Glomerular visceral epithelial cell (primary cell): Measurements from ENCODE around the gene ITSN1.
"Not testable (repeated sequence)": the region's sequence is repeated elsewhere in the genome, so short reads cannot be mapped to it uniquely, and the experiment has no call there.

Experiments
- DNase-seq: peaks from one replicate; pipeline ENCODE4 v3.0.0-alpha.2; 2016; ENCODE audit errors: extremely low spot score

Gene ITSN1

DNA sequence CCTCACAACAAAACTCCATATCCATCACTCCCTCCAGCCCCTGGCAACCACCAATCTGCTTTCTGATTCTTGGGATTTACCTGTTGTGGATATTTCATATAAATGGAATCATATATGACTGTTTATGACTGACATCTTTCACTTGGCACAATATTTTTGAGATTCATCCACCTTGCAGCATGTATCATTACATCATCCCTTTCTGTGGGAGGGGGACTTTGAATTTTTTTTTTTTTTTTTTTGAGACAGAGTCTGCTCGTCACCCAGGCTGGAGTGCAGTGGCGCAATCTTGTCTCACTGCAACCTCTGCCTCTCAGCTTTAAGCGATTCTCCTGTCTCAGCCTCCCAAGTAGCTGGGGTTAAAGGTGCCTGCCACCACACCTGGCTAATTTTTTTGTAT, 128.2 kb downstream of the ITSN1 start:
- no peak for DNase-seq

DNA sequence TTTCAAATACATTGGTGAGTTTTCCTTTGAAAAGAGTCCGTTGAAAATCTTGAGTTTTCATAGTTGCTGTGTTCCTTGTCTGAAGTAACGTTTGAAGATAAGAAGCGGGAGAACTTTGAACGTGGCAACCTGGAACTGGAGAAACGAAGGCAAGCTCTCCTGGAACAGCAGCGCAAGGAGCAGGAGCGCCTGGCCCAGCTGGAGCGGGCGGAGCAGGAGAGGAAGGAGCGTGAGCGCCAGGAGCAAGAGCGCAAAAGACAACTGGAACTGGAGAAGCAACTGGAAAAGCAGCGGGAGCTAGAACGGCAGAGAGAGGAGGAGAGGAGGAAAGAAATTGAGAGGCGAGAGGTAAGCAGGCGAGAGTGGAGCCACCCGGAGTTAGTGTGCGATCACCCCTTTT, 129.7 kb downstream of the ITSN1 start:
- no peak for DNase-seq

DNA sequence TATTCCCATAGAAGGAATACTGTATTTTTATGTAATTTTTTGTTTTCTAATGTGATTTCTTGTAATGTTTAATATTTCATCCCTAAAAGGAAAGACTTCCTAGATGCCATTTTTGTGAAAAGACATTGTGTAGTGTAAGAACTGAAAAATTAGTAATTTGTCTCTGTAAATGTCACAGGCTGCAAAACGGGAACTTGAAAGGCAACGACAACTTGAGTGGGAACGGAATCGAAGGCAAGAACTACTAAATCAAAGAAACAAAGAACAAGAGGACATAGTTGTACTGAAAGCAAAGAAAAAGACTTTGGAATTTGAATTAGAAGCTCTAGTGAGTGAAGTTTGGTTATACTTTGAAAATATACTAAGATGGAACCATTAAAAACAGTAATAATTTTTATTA, 132.2 kb downstream of the ITSN1 start:
- no peak for DNase-seq

DNA sequence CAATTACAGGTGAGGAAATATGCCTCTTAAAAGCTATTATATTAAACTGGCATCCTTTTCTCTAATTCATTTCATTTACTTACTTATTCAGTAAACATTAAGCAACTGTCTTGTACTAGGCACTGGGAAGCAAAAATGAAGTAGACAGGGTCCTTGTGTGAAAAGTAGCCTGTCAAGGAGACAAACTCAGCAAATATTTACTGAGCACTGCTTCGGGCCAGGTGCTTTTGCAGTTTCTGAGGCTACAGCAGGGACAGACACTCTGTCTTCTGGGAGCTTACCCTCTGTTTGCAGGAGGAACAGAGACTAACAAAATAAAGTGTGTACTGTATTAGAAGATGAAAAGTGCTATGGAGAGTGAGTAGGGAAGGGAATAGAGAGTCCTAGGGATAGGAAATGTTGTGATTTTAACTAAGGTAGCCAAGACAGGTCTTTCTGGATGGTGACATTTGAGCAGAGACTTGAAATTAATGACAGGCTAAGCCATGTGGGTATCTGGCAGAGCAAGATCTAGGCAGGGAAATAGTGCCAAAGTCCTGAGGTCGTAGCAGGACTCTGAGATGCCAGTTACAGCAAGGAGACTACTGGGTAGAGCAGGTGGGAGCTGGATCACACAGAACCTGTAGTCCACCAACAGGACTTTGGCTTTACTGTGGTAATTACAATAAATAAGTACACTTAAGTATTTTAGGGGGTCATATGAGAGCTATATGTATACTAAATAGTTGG, 133.0 kb downstream of the ITSN1 start:
- DNase-seq = no peak

DNA sequence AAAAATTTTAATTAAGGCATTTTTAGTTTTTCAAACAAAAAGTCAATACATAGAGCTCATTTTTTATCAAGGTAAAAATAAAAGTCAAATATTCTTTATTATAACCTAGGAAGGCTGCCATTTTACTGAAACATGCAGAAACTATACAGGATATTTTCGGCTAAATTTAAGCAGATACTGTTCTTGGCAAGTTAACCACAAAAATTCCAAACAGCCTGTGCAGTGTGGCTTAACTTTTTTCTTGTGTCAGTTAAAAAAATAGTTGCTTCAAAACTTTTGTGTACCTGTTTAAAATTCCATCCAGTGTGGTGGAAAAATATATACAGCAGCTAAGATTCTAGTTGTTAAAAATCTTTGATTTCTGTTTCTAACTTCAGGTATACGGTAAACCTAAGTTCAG, 138.3 kb downstream of the ITSN1 start:
- DNase-seq = peak; percentile 12

DNA sequence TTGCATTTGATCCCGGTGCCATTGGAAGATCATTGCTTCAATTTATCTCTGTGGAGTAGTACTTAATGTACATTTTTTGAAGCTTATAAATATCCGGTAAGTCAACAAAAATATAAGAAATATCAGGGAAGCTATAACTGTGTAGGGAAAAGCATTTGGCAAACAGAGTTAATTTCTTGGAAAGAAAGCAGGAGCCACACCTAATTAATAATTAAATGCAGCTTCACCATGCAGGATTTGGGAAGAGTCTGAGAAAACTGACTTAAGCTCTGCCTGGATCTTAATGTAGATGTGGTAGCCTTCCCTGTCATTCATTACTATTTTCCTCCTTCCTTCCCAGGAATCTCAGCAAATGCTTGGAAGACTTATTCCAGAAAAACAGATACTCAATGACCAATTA, 138.8 kb downstream of the ITSN1 start:
- no peak for DNase-seq

DNA sequence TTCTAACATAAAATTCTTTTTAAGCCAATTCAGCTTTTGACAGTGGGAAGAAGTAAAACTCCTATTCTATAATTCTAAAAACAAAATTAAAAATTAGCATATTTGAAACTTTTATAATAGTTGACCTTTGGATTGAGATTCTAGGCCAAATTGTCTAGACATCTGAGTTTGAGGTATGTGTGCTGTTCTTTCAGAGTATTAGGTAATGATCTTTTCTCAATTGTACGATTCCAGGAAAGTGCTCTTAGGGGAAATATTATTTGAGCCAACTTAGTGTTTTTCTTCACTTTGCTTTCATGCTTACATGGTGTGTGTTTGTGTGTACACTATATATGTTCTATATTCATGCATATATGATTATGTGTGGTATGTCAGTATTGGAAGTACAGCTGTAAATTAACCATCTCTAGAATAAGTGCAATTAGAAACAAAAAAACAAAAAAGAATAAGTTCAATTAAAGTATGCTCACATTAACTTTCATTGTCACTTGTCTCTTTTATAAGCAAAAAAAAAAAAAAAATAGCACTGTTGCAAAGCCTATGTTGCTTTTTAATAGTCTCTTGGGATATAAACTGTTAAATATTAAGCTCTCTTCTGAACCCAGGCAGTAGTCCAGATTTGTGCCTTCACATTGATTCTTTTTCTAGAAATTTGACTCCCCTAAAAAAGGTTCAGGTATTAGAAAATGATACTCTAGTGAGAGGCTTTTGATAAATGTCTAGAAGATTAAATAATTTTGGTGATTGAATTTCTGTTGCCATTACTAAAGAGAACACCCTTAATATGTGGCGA, 141.1 kb downstream of the ITSN1 start:
- DNase-seq = no peak

DNA sequence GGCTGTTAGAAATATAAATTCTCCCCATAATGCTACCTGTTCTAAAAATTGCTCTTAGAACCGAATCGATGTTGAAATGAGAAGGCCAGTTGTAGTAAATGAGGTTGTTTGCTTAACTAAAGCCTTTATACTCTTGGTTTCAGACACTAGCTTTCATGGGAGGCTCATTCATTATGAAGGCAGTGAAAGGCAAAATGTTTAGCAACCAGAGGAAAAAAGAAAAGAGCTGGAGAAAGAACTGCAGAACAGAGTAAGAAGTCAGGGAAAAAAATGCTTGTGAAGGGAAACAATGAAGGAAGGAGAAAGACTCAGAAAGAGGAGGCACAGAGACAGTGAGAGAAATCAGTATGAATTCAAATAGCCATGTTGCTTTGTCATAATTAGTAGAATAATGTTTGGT, 145.1 kb downstream of the ITSN1 start:
- DNase-seq = no peak

DNA sequence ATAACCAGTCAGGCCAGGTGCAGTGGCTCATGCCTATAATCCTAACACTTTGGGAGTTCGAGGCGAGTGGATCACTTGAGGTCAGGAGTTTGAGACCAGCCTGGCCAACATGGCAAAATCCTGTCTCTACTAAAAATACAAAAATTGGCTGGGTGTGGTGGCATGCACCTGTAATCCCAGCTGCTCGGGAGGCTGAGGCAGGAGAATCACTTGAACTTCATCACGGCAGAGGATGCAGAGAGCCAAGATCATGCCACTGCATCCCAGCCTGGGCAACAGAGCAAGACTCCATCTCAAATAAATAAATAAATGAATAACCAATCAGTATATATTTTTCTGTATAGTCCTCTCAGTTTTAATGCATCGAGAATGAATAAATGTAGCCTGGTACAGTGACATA, 146.1 kb downstream of the ITSN1 start:
- not testable (repeated sequence) for DNase-seq

DNA sequence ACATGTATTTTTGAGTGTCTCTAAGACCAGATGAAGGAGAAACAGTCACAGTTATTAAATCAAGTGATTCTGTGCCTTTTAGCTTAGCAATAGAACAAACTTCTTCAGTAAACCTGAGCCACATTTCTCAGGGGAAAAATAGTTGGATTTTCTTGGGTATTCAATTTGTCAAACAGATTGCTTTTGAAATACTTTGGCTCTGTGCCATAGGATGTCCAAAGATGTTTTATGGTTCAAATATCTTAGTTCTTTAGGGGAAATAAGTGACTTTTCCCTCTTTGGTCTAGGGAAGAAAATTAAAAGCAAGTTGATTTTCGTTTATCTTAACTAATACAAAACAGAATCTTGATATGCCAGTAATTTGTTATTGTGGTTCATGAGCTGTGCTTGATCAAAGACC, 147.4 kb downstream of the ITSN1 start:
- DNase-seq = no peak

DNA sequence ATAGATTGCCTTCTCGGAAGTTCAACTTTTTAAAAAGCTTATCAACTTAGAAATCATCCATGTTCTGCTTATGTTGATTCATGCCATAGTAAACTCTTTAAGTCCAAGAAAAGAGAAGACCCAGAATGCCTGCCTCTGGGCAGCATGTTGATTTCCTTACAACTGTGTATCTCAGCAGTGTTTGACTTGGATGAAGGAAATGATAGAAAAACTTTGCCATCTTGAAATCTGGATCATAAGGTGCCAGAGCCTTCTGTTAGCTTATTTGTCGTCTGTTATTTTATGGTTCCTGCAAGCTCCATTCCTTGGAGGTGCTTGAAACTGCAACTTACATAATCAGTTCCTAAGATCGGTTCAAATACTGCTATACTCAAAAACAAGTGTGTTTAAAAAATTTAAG, 148.8 kb downstream of the ITSN1 start:
- DNase-seq = no peak

DNA sequence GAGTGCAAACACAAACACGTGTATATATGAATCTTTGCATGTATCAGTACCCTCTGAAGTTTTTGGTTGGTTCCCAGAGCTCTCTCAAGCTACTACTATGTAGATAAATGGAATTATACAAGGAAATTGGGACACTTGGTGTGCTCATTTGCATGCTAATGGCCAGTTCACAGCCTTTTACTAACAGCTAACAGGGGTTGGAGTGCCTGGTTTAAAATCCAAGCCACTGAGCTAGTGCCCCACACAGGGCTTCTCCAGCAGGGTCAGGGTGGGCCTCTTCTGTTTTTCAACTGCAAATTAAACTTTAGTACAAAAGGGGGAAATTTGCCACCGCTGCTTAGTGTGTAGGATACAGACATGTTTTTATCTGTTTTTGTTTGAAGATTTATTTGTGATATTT, 152.3 kb downstream of the ITSN1 start:
- DNase-seq = no peak

DNA sequence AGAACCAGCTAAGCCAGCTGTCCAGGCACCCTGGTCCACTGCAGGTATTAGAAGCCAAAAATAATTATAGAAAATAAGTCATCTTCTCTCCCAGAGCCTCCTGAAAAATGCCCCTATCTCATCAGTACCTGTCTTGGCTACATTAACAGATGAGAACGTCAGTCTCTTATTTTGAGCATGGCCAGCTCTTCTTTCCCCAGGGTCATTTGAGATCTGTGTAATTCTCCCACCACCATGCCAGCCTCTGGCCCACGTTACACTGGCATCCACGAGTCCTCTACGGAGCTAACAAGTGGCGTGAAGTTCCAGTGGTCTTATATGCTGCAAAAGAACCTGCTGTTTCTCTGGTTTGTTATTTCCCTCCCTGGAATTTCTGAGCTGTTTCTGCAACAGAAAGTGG, 155.3 kb downstream of the ITSN1 start:
- DNase-seq = no peak

DNA sequence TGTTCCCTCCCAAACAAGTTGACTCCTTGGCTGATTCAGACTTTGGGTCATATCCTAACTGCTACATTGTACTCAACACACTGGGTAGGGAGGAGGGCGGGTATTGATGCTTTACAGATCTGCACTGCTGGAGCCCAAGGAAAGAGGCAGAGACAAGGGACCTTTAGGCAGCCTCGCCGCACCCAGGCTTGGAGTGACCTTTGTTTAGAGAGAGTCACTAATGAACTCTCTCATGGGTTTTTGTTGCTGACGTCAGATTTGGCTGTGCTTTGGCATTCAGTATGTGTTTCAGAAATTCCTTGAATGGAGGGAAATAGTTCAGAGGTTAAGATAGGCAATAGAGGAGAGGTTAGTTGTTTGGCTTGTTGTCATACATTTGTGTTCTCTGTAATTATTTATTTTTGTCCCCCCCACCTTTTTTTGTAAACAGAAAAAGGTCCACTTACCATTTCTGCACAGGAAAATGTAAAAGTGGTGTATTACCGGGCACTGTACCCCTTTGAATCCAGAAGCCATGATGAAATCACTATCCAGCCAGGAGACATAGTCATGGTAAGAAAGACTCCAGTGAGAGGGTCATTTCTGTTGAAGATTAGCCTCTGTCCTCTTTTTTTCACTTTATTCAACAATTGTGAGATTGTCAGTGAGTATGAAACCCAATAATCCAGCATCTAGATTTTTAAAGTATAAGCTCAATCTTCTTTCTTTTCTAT, 157.2 kb downstream of the ITSN1 start:
- DNase-seq = no peak

DNA sequence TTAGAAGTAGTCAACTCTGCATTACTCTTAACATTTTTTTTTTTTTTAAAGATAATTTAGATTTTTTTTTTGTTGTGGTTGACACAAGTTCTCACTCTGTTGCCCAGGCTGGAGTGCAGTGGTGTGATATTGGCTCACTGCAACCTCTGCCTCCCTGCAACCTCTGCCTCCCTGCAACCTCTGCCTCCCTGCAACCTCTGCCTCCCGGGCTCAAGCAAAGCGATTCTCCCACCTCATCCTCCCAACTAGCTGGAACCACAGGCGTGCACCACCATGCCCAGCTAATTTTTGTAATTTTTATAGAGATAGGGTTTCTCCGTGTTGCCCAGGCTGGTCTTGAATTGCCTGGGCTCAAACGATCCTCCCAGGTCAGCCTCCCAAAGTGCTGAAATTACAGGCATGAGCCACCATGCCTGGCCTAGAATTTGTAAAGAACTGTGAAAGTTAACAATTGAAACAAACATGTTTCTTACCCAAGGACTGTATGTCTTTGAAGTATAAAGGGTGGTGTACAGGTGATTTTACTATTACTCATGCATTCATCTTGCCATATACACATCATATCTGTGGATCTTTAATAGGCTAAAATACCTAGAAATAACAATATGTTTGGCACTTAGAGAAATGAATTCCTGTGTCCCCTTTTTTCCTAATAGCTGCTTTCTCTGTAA, 158.6 kb downstream of the ITSN1 start:
- no peak for DNase-seq

DNA sequence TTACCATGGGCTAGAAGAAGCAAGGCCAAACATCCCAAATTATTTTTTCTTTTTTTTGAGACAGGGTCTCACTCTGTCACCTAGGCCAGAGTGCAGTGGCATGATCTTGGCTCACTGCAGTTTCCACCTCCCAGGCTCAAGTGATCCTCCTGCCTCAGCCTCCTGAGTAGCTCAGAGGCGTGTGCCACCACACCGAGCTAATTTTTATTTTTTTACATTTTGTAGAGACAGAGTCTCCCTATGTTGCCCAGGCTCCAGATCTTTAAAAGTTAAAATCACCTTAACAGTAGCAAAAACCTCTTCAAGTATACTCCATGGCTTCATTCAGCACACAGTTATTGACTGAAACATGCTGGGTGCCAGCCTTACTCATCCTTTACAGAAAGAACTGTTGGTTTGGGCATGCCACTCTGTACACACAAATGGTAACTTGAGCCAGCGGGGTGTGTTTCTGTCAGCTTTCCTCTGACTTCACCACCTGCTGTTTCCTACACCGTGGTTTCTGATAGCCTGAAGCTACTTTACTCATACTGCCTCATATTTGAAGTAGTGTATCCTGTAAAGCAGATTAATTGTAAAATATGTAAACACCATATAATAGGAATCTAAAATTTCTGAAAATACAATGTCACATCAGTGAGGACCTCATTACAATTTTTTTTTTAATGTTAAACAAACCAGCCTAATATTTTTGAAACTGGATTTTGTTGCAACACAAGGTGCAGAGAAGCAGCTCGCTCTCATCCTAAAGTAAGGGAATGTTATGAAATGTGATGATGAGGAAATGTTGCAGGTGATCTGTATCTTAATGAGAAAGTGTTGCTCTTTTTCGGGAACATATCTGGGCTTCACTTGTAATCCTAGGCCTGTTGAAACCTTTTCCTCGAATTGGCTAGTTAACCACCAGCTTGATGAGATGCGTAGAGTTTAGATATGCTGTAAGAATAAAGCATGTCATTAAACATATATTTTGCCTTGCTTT, 159.4 kb downstream of the ITSN1 start:
- DNase-seq = peak; percentile 40

DNA sequence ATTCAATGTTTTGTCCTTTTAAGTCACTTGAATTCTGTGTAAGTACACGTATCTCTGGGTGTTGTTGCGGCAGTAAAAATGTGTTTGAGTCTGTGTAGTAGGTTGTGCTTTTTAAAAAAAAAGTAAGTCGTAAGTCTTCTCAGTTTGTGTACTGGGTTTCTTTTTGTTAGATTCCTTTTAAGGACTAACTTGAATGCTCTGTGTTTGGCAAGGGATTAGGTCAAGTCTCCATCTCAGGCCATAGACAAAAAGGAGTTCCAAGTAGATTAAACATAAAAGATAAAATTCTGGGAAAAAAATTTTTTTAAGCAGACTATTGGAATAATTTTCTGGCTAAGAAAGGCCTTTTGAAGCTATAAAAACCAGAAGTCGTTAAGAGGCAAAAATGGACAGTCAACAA, 160.2 kb downstream of the ITSN1 start:
- DNase-seq = no peak

DNA sequence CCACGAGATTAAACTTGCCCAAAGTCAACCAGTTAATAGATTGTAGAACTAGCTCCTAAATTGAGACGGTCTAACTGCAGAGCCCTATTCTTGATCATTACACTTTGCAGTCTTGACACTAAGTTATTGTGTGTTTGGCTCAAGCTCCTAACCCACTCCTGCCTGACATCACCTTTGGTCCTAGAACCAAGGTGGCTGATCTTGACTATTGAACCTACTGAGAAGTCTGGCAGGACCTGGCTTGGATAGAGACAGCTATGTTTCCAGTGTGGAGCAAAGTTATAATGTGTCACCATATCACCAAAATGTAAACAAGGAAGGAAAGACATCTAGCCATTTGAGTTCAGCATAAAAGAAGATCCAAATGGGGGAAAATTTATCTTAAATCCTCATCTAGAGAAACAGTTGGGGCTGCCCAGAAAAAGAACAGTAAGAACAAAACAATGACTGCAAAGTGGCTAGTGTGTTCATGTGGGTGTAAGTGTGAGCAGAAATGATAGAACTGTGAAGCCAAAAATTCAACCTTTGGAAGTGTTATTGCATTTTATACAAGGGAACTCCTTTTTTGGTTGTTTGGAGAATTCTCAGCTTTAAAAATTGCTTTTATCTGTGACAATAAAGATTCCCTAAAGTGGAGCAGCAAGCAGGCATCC, 166.5 kb downstream of the ITSN1 start:
- no peak for DNase-seq

DNA sequence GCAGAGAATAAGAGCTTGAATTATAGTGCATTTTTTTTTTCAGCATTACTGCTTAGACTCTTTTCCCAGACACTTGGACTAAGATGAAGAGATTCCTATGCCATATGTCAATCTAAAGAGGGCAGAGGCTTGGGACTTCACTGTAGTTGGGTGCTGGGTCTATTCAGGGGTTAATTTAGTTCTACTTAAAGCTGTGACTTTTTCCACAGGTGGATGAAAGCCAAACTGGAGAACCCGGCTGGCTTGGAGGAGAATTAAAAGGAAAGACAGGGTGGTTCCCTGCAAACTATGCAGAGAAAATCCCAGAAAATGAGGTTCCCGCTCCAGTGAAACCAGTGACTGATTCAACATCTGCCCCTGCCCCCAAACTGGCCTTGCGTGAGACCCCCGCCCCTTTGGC, 168.5 kb downstream of the ITSN1 start:
- no peak for DNase-seq

DNA sequence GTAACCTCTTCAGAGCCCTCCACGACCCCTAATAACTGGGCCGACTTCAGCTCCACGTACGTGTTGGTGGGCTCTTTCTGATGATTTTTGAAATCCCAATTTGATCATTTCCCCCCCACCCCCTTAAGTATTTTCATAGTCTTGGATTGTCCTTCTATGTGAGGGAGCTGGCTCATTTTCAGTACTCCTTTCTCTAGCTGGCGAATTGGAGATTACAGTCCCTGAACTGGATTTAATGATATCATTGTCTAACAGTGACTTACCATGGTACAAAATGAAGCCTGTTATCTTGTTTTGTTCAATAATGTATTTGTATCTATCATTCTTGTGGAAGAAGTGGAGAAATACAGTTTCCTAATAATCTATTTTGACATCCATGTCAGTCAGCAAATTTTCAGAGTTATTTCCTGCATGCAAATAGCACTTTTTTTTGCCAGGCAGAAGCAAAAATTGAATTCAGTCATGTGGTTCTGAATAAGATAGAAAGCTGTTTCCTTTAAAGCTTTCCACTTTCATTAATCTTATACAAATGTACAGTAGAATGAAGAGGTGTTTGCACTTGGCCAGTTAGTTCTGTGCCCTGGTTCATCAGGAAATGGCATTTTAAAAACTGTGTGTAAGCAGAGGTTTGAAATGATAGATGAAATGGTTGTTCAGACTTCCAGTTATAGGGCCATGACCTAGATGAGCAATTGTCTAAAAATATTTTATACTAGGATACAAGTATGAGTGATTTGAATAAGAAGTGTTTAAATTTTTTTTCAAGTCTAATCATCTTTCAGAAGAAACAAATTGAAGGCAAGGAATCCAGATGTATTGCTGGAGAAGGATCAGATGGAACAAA, 169.1 kb downstream of the ITSN1 start:
- no peak for DNase-seq
